C4-2B (cell line): ENCODE measurements around the gene CDC45.

Source experiments
- H3K27ac ChIP-seq: fragments of 450-650 bp; 2 replicates; pipeline ENCODE4 v1.5.1; 2017
- CTCF ChIP-seq: fragments of 450-650 bp; conservative IDR thresholded peaks from 2 replicates; pipeline ENCODE4 v1.5.1; 2017; ENCODE audit warnings: mild to moderate bottlenecking
- ZFX ChIP-seq: fragments of 450-650 bp; IDR thresholded peaks from 2 replicates; pipeline ENCODE4 v1.6.1; 2017

CDC45 gene

GRCh38 chr22:19516378-19517170 lies 36.9 kb downstream of the CDC45 start:
- TF ChIP-seq ZFX = no peak
- no peak for TF ChIP-seq CTCF
- no peak overlapping the region for H3K27ac ChIP-seq

GRCh38 chr22:19517171-19517500 lies 37.4 kb downstream of the CDC45 start:
- H3K27ac ChIP-seq = no peak overlapping the region
- TF ChIP-seq ZFX (no peak), CTCF (no peak)

GRCh38 chr22:19517919-19518611 lies 38.3 kb downstream of the CDC45 start:
- TF ChIP-seq ZFX (no peak), CTCF (no peak)
- H3K27ac ChIP-seq = no peak overlapping the region

GRCh38 chr22:19518635-19519034 lies 38.9 kb downstream of the CDC45 start:
- no peak for TF ChIP-seq ZFX
- no peak for TF ChIP-seq CTCF

GRCh38 chr22:19519041-19519926 lies 39.6 kb downstream of the CDC45 start:
- no peak overlapping the region for H3K27ac ChIP-seq
- TF ChIP-seq CTCF (no peak), ZFX (no peak)

More at GRCh38 chr22:19518635-19519034, 38.9 kb downstream of the CDC45 start:
- no peak overlapping the region for H3K27ac ChIP-seq

GRCh38 chr22:19520007-19520406 lies 40.3 kb downstream of the CDC45 start:
- no peak overlapping the region for H3K27ac ChIP-seq

More at GRCh38 chr22:19520007-19520406, 40.3 kb downstream of the CDC45 start:
- TF ChIP-seq CTCF = no peak
- TF ChIP-seq ZFX = no peak
